HG03342 (cell line): Measurements from ENCODE around the gene NKD2.
"Not testable (repeated sequence)": the region's sequence is repeated elsewhere in the genome, so short reads cannot be mapped to it uniquely, and the experiment has no call there.

ENCODE experiments used
- ATAC-seq: cut with Tn5 transposase; IDR thresholded peaks from one replicate; pipeline ENCODE4 v1.9.1; 2021; ENCODE audit warnings: mild to moderate bottlenecking, moderate library complexity; ENCODE audit not compliant: unreplicated experiment

NKD2 gene

GRCh38 chr5:1012313-1012841 lies 3.8 kb downstream of the NKD2 start:
- no peak for ATAC-seq

GRCh38 chr5:1012900-1013237 lies 4.3 kb downstream of the NKD2 start:
- ATAC-seq: no peak

- no peak for ATAC-seq
Observed at GRCh38 chr5:1013238-1013947, 4.8 kb downstream of the NKD2 start.

- ATAC-seq: no peak
Observed at GRCh38 chr5:1013948-1014301, 5.3 kb downstream of the NKD2 start.

GRCh38 chr5:1014346-1014745 lies 5.7 kb downstream of the NKD2 start:
- ATAC-seq: no peak

GRCh38 chr5:1014781-1015221 lies 6.2 kb downstream of the NKD2 start:
- ATAC-seq: no peak

GRCh38 chr5:1015507-1015906 lies 6.9 kb downstream of the NKD2 start:
- ATAC-seq: no peak

GRCh38 chr5:1016036-1016435 lies 7.4 kb downstream of the NKD2 start:
- ATAC-seq: no peak

GRCh38 chr5:1016476-1016875 lies 7.9 kb downstream of the NKD2 start:
- no peak for ATAC-seq

- no peak for ATAC-seq
Observed at GRCh38 chr5:1017056-1017455, 8.5 kb downstream of the NKD2 start.

GRCh38 chr5:1017691-1018455 lies 9.3 kb downstream of the NKD2 start:
- no peak for ATAC-seq

- ATAC-seq: no peak
Observed at GRCh38 chr5:1018596-1018995, 10.0 kb downstream of the NKD2 start.

GRCh38 chr5:1019001-1019905 lies 10.7 kb downstream of the NKD2 start:
- ATAC-seq: no peak

- no peak for ATAC-seq
Observed at GRCh38 chr5:1020452-1020961, 11.9 kb downstream of the NKD2 start.

- peak; percentile 70 for ATAC-seq
Observed at GRCh38 chr5:1021136-1021968, 12.8 kb downstream of the NKD2 start.

GRCh38 chr5:1021969-1022336 lies 13.4 kb downstream of the NKD2 start:
- ATAC-seq: not testable (repeated sequence)

- no peak for ATAC-seq
Observed at GRCh38 chr5:1026700-1027621, 18.4 kb downstream of the NKD2 start.

- no peak for ATAC-seq
Observed at GRCh38 chr5:1027631-1028441, 19.2 kb downstream of the NKD2 start.
